ENCODE results near the gene SPACDR.

DNA sequence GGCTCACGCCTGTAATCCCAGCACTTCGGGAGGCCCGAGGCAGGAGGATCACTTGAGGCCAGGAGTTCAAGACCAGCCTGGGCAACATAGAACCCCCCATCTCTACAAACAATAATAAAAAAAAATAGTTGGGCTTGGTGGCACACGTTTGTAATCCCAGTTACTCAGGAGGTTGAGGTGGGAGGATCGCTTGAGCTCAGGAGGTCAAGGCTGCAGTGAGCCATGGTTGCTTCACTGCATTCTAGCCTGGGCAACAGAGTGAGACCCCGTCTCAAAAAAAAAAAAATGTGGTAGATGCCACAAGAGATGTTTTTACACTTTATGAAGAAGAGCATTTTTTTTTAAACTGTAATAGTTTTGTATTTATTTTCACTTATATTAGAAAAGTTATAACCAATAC, 32.4 kb upstream of the SPACDR start:
- TF ChIP-seq, protein P1, sequence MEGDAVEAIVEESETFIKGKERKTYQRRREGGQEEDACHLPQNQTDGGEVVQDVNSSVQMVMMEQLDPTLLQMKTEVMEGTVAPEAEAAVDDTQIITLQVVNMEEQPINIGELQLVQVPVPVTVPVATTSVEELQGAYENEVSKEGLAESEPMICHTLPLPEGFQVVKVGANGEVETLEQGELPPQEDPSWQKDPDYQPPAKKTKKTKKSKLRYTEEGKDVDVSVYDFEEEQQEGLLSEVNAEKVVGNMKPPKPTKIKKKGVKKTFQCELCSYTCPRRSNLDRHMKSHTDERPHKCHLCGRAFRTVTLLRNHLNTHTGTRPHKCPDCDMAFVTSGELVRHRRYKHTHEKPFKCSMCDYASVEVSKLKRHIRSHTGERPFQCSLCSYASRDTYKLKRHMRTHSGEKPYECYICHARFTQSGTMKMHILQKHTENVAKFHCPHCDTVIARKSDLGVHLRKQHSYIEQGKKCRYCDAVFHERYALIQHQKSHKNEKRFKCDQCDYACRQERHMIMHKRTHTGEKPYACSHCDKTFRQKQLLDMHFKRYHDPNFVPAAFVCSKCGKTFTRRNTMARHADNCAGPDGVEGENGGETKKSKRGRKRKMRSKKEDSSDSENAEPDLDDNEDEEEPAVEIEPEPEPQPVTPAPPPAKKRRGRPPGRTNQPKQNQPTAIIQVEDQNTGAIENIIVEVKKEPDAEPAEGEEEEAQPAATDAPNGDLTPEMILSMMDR (IDR thresholded peaks at IDR 0.05) = no peak
- TF ChIP-seq POLR2A (IDR thresholded peaks at IDR 0.05) = no peak
